NCI-H526 treated with DMSO at 0.1 percent for 48 hours (cell line): ENCODE measurements around the gene ST3GAL6.
"Not testable (repeated sequence)": the region's sequence is repeated elsewhere in the genome, so short reads cannot be mapped to it uniquely, and the experiment has no call there.

ENCODE experiments used
- DNase-seq: peaks from one replicate; lab custom pipeline; 2025; lab: John Stamatoyannopoulos, UW

ST3GAL6 gene

GRCh38 chr3:98805571-98805970 is 42.4 kb downstream of the ST3GAL6 start:
- no peak for DNase-seq

DNA sequence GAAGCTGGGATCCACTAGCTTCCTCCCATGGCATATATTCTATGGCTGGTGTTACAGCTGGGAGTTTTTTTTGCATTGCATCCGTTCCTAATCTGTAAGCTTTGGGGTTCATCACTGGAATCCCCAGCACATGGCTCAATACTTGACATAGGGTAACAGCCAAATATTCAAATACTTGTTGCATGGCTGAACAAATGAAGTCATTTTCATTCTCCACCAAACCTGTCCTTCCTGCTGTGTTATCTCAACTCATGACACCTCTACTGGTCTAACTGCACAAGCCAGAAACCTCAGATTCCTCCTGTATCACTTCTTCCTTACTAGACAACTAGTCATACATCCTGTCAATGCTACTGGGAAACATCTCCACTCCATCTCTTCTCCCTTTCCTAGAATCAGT is 43.4 kb downstream of the ST3GAL6 start:
- no peak for DNase-seq

GRCh38 chr3:98807011-98807410 is 43.9 kb downstream of the ST3GAL6 start:
- no peak for DNase-seq

GRCh38 chr3:98807561-98807960 is 44.4 kb downstream of the ST3GAL6 start:
- DNase-seq, result no peak

- no peak for DNase-seq
Observed at GRCh38 chr3:98808071-98808470, 44.9 kb downstream of the ST3GAL6 start.

GRCh38 chr3:98809557-98809956 is 46.4 kb downstream of the ST3GAL6 start:
- no peak for DNase-seq

GRCh38 chr3:98811048-98811447 is 47.9 kb downstream of the ST3GAL6 start:
- no peak for DNase-seq

- peak; percentile 37 for DNase-seq
Observed at GRCh38 chr3:98812851-98813374, 49.8 kb downstream of the ST3GAL6 start.

DNA sequence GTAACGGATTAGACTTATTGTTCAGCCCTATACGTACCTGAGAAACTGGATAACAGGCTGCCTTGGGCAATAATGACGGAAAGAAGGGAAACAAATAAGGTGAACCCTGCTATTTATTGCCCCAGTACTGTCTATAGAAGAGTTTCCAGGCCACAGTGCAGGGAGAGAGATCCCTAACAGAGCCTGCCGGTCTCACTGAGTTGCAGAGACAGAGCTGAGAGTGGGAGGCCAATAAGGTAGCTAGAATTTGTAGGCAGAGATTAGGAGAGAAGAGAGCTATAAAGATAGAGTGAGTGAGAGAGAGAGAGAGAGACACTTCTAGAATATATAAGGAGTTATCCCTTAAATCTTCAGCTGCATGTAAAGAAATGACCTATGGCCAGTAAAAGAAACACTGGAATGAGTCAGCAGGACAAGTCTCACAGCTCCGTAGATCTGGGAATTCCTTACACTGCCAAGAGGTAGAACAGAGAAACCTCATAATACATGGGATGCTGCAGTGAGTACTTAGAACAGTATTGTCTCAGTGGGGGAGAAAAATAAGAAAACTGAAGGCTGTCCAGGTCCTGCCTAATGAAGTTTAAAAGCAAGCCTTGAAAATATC is 51.8 kb downstream of the ST3GAL6 start:
- DNase-seq, result no peak

DNA sequence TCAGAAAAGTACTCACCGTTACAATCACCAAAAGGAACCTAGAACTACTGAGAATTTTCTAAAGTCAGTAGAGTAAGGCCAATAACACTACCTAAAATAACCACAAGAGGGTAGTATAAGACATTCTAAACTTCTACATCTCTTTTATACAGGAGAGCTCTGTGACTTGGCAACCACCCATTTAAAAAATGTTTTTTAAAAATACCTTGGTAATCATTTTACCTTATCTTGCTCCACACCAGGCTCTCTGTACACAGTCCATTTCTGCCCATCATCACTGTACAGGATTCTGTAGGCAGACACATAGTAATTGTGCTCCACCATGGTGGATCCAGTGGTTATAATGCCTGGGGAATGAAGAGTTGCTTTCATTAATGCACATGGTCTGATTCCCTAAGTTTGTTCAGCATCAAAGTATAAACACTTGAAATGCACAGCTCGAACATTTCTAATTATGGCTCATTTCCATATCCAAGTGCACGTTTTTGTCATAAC is 54.5 kb downstream of the ST3GAL6 start:
- DNase-seq, result peak; percentile 31

DNA sequence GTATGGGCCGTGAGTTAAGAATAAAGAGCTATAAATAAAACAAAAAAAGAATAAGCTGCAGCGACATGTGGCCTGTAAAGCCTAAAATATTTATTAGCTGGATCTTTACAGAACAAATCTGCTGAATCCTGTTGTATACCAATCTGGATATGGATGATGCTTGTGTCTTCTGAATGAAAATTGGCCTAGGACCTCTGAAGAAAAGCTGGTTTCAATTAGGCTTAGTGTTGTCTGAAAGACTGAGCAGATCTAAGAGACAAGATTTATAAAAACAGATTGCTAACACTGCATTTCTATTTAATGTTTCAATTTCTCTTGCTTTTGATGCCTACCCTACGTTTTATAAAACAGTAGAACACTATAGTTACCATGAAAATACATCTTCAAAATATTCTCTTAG is 57.9 kb downstream of the ST3GAL6 start:
- no peak for DNase-seq

- no peak for DNase-seq
Observed at GRCh38 chr3:98823791-98824190, 60.7 kb downstream of the ST3GAL6 start.

DNA sequence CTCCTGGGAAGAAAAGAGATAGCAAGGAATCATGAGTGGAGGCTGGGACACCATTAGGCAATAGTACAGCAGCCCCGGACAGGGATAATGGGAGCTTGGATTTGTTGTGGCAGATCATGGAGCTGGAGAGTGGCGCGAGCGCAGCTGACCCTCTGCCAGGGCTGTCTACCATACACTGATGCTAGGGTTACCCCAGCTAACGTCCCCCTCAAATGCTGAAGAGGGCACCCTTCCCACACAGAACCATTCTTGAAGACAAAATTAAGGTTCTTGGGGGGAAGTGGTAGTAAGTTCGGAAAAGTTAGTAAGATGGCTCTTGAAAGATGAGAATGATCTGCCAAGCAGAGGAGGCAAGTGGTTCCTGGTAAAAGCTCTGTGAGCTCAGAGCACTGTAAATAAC is 61.1 kb downstream of the ST3GAL6 start:
- DNase-seq, result no peak

DNA sequence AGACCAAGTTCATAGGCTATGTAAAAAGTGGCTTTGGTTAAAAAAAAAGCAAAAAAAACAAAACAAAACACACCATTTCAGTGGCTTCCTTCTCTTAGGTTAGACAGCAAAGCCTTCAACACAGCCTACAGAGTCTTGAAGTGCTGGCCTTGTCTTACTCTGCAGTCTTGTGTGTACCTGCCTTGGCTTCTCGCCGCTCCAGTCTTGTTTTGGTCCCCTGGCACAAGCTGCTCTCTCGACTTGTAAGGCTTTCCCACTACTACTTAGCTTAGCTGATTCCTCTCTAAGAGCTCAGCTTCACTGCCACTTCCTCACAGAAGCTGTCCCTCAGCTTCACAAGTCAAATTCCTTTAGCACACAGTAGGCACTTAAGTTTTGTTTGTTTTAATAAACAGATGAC is 63.0 kb downstream of the ST3GAL6 start:
- no peak for DNase-seq

DNA sequence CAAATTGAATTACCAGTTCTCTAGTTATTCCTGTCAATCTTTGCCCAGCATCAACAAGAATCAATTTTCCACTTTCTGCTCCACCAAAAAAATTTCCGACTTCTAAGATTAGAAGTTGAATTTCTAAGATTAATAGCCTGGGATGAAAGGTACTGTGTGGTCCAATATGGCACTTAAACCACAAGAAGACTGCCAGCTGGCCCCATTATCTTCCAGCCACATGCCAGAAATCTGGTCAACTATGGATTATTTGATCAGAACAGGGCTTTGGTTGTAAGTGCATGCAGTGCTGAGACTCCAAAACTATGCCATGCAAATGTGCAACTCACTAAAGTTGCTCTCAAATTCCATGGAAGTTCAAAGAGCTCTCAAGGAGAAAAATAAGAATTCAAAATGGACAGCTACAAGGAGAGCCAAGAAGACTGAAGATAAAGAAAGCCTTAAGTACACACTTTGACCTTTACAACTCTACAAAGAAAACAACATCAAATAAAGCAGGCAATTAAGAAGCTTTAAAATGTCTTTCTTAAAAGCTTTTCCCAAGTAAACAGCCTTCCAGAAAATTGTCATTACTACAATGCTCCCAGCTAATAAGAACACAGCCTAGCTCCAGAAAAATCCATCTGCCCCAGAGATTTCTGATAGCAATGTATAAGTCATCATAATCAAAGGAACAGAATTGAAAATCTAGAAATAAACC is 64.2 kb downstream of the ST3GAL6 start:
- DNase-seq, result no peak

DNA sequence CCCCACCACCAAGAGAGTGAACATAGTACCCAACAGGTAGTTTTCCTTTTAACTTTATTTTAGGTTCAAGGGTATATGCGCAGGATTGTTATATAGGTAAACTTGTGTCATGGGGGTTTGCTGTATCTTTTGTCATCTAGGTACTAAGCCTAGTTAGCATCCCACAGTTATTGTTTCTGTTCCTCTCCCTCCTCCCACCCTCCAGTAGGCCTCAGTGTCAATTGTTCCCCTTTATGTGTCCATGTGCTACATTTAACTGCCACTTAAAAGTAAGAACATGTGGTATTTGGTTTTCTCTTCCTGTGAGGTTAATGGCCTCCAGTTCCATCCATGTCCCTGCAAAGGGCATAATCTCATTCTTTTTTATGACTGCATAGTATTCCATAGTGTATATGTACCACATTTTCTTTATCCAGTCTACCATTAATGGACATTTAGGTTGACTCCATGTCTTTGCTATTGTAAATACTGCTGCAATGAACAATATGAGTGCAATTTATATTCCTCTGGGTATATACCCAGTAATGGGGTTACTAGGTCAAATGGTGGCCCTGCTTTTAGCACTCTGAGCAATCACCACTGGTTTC is 66.2 kb downstream of the ST3GAL6 start:
- DNase-seq, result no peak

GRCh38 chr3:98831060-98831459 is 67.9 kb downstream of the ST3GAL6 start:
- DNase-seq, result not testable (repeated sequence)

- no peak for DNase-seq
Observed at GRCh38 chr3:98839846-98840245, 76.7 kb downstream of the ST3GAL6 start.

GRCh38 chr3:98843266-98843959 is 80.3 kb downstream of the ST3GAL6 start:
- DNase-seq, result no peak
